ENCODE data around the gene TMOD2.

Gene TMOD2

DNA sequence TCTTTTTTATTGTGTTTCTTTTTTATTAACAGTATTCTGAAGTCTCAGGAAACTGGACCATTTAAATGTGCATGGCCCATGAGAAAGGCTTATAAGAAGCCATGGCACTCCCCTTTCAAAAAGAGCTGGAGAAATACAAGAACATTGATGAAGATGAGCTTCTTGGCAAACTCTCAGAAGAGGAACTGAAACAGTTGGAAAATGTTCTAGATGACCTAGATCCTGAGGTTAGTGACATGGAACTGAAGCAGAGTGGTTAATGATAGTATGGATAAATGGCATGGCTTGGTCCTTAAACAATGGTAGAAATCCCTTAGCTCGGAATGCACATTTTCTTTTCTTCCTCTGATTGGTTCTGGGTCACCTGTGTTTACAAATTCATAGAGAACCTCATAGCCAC is 14.9 kb downstream of the TMOD2 start:
- no peak overlapping the region for H3K4me3 ChIP-seq (ENCODE audit: control insufficient read depth, low read depth, low read length)
- DNase-seq (ENCODE audit: low read depth) = no peak
- no peak for TF ChIP-seq CTCF (IDR thresholded peaks at IDR 0.05; ENCODE audit: control insufficient read depth, insufficient read depth, low read depth, low read length, missing control alignments)

DNA sequence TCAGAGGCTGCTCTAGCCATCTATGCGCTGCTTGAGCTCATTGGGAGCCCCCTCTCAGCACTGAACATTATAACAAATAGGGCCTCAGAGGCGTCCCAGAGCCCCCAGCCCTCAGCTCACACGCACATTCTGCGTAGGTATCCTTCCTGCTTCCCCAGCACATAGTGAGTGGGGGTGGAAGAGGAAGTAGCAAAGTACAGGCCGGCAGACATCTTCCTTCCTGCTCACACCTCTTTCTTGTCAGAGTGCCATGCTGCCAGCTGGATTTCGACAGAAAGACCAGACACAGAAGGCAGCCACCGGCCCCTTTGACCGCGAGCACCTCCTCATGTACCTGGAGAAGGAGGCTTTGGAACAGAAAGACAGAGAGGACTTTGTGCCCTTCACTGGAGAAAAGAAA is 16.6 kb downstream of the TMOD2 start:
- DNase-seq (ENCODE audit: low read depth) = no peak
- no peak overlapping the region for H3K4me3 ChIP-seq (ENCODE audit: control insufficient read depth, low read depth, low read length)
- no peak for TF ChIP-seq CTCF (IDR thresholded peaks at IDR 0.05; ENCODE audit: control insufficient read depth, insufficient read depth, low read depth, low read length, missing control alignments)

DNA sequence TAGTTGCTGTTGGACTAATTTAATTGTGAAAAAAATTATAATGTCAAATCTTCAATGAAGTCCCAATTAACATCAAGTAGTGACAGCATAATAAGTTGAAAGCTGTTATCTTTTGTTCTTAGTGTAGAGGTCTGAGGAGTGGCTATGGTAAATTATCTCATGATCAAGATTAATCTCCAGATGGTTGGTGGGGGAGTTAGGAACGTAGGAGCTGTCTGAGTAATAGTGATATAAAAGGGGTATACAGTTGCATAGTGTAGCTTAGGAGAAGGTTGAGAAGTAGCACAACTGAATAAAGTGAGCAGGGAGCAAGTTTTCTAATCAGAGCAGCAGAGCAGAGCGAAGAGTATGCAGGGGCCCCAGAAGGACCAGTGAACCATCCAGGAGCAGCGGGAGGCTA is 19.5 kb downstream of the TMOD2 start:
- no peak for TF ChIP-seq CTCF (IDR thresholded peaks at IDR 0.05; ENCODE audit: control insufficient read depth, insufficient read depth, low read depth, low read length, missing control alignments)
- H3K4me3 ChIP-seq (ENCODE audit: control insufficient read depth, low read depth, low read length) = no peak overlapping the region
- no peak for DNase-seq (ENCODE audit: low read depth)

GRCh38 chr15:51771773-51772172 is 20.4 kb downstream of the TMOD2 start:
- no peak for TF ChIP-seq CTCF (IDR thresholded peaks at IDR 0.05; ENCODE audit: control insufficient read depth, insufficient read depth, low read depth, low read length, missing control alignments)
- DNase-seq (ENCODE audit: low read depth) = no peak
- no peak overlapping the region for H3K4me3 ChIP-seq (ENCODE audit: control insufficient read depth, low read depth, low read length)

- no peak overlapping the region for H3K4me3 ChIP-seq (ENCODE audit: control insufficient read depth, low read depth, low read length)
- DNase-seq (ENCODE audit: low read depth) = no peak
- no peak for TF ChIP-seq CTCF (IDR thresholded peaks at IDR 0.05; ENCODE audit: control insufficient read depth, insufficient read depth, low read depth, low read length, missing control alignments)
These were observed 23.5 kb downstream of the TMOD2 start for GRCh38 chr15:51774916-51775315.

DNA sequence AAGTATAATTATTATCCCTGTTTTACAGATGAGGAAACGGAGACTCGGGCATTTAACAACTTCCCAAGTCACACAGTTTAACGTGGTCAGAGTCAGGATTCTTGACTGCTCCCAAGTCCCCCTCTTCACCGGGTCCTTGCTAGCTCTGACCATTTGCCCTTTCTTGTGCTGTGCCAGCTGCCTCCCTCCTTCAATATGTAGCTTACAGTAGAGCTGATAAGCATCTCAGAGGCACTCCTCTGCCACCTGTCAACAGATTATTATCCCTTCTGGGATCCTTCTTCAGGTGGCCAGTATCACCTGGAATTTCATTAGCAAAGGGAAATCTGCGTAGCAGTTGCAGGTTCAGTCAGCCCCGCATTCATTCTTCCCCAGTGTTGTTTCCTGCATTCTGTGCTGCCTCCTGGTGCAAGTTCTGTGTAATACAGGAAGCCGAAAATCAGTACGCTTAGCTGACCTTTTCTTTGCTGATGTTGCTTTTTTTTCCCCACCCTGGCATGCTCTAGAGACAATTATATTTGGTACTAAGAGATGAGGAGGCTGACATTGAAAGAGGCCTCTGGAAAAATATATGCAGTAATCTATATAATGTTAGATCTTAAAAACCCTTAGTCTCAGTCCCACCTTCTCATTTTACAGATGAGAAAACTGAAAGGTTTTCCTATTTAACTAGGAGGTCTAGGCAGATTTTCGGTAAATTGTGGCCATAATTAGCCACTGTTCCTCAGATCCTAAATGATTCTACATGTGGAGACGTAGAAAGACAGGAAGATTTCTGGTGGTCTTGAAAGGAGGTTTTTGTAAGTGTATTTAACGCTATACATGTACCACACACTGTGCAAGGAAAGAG is 24.8 kb downstream of the TMOD2 start:
- H3K4me3 ChIP-seq (ENCODE audit: control insufficient read depth, low read depth, low read length) = no peak overlapping the region
- no peak for DNase-seq (ENCODE audit: low read depth)
- peak; percentile 77 for TF ChIP-seq CTCF (IDR thresholded peaks at IDR 0.05; ENCODE audit: control insufficient read depth, insufficient read depth, low read depth, low read length, missing control alignments)

All from AG09309 (cell line).